ENCODE measurements around the gene SND1. TPM values are rescaled to one million over a fixed set of nuclear protein-coding genes. Genes with fewer than 3 reads are reported as not detected.

Gene SND1
- total and polyA plus RNA-seq, 10 of the 15 experiments (the other 5 are each of a cell fraction or from before 2014, with no cell fraction given): 52.4 to 270 (median 146) TPM

DNA sequence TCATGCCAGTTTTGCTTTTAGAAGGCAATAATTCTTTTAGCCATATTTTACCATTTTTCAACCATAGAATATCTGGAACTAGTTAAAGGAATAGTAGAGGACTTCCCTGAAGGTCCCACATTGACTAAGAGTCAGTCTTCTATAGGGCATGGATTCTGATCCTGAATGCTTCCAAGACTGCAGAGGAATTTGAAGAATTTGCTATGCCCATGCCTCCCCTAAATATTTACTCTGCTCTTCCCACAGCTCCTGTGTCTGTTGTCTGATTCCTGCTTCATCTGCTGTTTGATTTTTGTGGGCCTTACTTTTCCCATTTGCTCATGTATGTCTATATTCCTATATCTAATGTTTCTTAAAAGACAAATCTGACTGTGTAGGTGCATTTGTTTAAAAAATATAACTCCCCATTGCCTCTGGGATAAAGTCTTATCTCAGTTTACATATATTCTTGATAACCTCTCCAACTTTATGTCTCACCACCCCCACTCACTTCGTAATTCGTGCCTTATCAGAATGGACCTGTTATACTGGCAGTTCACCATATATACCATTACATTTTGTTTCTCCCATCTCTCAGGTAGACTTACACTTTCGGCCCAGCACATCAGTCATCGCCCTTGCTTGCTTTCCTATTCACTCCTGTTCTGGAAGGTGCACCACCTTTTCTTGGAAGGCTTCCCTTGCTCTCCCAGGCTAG is 345.4 kb downstream of the SND1 start:
- H3K79me2 ChIP-seq (ENCODE audit: control insufficient read depth, insufficient read depth, low read length): no peaks in the 10 kb centered on the region
- in situ Hi-C loops (cut with MboI) (no loop called here), intact Hi-C loops (cut with micrococcal nuclease; ENCODE audit: unreplicated experiment) (no loop called here)
- no peaks in the 10 kb centered on the region for H3K27me3 ChIP-seq (replicated peaks in 1 of 2; ENCODE audit: control insufficient read depth in 2 of 2, insufficient read depth in 2 of 2, low read length in 1 of 2)
- FAIRE-seq: no peak
- no peak overlapping the region for H3K27ac ChIP-seq (ENCODE audit: control insufficient read depth, insufficient read depth)
- no TSS peak for BruUV-seq (replicated peaks)
- no peak overlapping the region for H3K4me3 ChIP-seq
- no peak overlapping the region for H2AFZ ChIP-seq (ENCODE audit: control insufficient read depth, low read depth, low read length)
- H3K4me2 ChIP-seq (ENCODE audit: control insufficient read depth, insufficient read depth): no peak overlapping the region
- POLR2A ChIA-PET: no interaction called here
- peaks cover under 1% of the 10 kb centered on the region; the same call in 1 of the 2 replicates for H4K20me1 ChIP-seq (ENCODE audit: control insufficient read depth, insufficient read depth)
- ATAC-seq: no peak
- WGBS (ENCODE audit: insufficient coverage, insufficient replicate concordance, low lambda C conversion rate, missing lambda C conversion rate): 99% methylated on average over 4 of the region's 4 CpGs
- peaks cover 17% of the 10 kb centered on the region for H3K4me1 ChIP-seq (ENCODE audit: control insufficient read depth, insufficient read depth, low read length)
- no peak for DNase-seq (ENCODE audit: low read depth, low spot score)
- SMC1A ChIA-PET (ENCODE audit: uncharacterized antibody, unreplicated experiment): no interaction called here
- H3K36me3 ChIP-seq (ENCODE audit: control insufficient read depth in 2 of 2, insufficient read depth in 2 of 2, low read length in 1 of 2): peaks cover 11 to 20% of the 10 kb centered on the region in 2 experiments; a peak in 3 of 4 replicates
- TF ChIP-seq SREBF2 (IDR thresholded peaks at IDR 0.05; ENCODE audit: low read length): no peak
- TF ChIP-seq MTA3 (IDR thresholded peaks at IDR 0.05; ENCODE audit: borderline replicate concordance, low read length): no peak
- no peak for TF ChIP-seq JUND (IDR thresholded peaks at IDR 0.05; ENCODE audit: low read depth, low read length)
- TF ChIP-seq POLR2AphosphoS5 (IDR thresholded peaks at IDR 0.05; ENCODE audit: low read length): no peak
- TF ChIP-seq, protein P1, sequence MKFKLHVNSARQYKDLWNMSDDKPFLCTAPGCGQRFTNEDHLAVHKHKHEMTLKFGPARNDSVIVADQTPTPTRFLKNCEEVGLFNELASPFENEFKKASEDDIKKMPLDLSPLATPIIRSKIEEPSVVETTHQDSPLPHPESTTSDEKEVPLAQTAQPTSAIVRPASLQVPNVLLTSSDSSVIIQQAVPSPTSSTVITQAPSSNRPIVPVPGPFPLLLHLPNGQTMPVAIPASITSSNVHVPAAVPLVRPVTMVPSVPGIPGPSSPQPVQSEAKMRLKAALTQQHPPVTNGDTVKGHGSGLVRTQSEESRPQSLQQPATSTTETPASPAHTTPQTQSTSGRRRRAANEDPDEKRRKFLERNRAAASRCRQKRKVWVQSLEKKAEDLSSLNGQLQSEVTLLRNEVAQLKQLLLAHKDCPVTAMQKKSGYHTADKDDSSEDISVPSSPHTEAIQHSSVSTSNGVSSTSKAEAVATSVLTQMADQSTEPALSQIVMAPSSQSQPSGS (IDR thresholded peaks at IDR 0.05; ENCODE audit: low read length): no peak
- no peak for TF ChIP-seq TBL1XR1 (IDR thresholded peaks at IDR 0.05; ENCODE audit: low read depth, low read length)
- TF ChIP-seq ZNF217 (IDR thresholded peaks at IDR 0.05): no peak
- TF ChIP-seq CHD1 (IDR thresholded peaks at IDR 0.05; ENCODE audit: low read depth, low read length): no peak
- TF ChIP-seq, protein P2, sequence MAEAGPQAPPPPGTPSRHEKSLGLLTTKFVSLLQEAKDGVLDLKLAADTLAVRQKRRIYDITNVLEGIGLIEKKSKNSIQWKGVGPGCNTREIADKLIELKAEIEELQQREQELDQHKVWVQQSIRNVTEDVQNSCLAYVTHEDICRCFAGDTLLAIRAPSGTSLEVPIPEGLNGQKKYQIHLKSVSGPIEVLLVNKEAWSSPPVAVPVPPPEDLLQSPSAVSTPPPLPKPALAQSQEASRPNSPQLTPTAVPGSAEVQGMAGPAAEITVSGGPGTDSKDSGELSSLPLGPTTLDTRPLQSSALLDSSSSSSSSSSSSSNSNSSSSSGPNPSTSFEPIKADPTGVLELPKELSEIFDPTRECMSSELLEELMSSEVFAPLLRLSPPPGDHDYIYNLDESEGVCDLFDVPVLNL (IDR thresholded peaks at IDR 0.05; ENCODE audit: low read depth, low read length): no peak
- H3K9ac ChIP-seq (ENCODE audit: control insufficient read depth, insufficient read depth, low read length): no peak overlapping the region
- RAD21 ChIA-PET (ENCODE audit: unreplicated experiment): no interaction called here
- no peaks in the 10 kb centered on the region for H3K9me3 ChIP-seq (replicated peaks; ENCODE audit: control insufficient read depth, insufficient read depth, low read length)
- CTCF ChIA-PET: no interaction called here

All from GM12878 (cell line).